Stimulated activated CD8-positive, alpha-beta memory T cell treated with anti-CD3 and anti-CD28 coated beads, Interleukin-7, amount 100 ng/mL, for 1 hour (primary cell): ENCODE results near the gene GNB3.
"Not testable (repeated sequence)": the region's sequence is repeated elsewhere in the genome, so short reads cannot be mapped to it uniquely, and the experiment has no call there.

Experiments used
- DNase-seq, 2 donors: peaks; one replicate each; pipeline ENCODE4 v3.0.0-alpha.2; 2020; ENCODE audit warnings: low read depth in 2 of 2

GNB3 gene

DNA sequence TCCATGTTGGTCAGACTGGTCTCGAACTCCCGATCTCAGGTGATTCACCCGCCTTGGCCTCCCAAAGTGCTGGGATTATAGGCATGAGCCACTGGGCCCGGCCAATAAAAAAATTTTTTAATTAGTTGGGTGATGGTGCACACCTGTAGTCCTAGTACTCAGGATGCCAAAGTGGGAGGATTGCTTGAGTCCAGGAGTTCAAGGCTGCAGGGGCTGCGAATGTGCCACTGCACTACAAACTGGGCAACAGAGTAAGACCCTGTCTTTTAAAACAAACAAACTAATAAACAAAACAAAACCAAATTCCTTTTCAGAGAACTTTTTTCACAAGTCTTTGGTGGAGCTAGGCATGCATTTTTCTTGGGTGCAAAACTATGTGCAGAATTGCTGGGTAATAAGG is 42.5 kb downstream of the GNB3 start:
- DNase-seq = no peak

- DNase-seq = no peak
These were observed 43.0 kb downstream of the GNB3 start for GRCh38 chr12:6883683-6884082.

GRCh38 chr12:6884539-6884938 is 43.8 kb downstream of the GNB3 start:
- DNase-seq = no peak

DNA sequence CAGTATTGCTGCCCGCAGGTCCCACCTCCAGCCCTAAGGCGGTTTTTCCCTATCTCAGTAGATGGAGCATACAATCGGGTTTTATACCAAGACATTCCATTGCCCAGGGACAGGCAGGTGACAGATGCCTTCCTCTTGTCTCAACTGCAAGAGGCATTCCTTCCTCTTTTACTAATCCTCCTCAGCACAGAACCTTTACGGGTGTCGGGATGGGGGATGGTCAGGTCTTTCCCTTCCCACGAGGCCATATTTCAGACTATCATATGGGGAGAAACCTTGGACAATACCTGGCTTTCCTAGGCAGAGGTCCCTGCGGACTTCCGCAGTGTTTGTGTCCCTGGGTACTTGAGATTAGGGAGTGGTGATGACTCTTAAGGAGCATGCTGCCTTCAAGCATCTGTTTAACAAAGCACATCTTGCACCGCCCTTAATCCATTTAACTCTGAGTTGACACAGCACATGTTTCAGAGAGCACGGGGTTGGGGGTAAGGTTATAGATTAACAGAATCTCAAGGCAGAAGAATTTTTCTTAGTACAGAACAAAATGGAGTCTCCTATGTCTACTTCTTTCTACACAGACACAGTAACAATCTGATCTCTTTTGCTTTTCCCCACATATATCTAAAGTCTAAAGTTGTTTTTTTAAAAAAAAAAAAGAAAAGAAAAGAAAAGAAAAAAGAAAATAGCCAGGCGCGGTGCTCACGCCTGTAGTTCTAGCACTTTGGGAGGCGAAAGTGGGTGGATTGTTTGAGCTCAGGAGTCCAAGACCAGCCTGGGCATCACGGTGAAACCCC is 45.7 kb downstream of the GNB3 start:
- DNase-seq = not testable (repeated sequence)

GRCh38 chr12:6887460-6887859 is 46.7 kb downstream of the GNB3 start:
- DNase-seq = no peak

GRCh38 chr12:6888360-6888759 is 47.6 kb downstream of the GNB3 start:
- no peak for DNase-seq

GRCh38 chr12:6888794-6889193 is 48.1 kb downstream of the GNB3 start:
- DNase-seq = not testable (repeated sequence)

- not testable (repeated sequence) for DNase-seq
These were observed 49.2 kb downstream of the GNB3 start for GRCh38 chr12:6889775-6890573.

DNA sequence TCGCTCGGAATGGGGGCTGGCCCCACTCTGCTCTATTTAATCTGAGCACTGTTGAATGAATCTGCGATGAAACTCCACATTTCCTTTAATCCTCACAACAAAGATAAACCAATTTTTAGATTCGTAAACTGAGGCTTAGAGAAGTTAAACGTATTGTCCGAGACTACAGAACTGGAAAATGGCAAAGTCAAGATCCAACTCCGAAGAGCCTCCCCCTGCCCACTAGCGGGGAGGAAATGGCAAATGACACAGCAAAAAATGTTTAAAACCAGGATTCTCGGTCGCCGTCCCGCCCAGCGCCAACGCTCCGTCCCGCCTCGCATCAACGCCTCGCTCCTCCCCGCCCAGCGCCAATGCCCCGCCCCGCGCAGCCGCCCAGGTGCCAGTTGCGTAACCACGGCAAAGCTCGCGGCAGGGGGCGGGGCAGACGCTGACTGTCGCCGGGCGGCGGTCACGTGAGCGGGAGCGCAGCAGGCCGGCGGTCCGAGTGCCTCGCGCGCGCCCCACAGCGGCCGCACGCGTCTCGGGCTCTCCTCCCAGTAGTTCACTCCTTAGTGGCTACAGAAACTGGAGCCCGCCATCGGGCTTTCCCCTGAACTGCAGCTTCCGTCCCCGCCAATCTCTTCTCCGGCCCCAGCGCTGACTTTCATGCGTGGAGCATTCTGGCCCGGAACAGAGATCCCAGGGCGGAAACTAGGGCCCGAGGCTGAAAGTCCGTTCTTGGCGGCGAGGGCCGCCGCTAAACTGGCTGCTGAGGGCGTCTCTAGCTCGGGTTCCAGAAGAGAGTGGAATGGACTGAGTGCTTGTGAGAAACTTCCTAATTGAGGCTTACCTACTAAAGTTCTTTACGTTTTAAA is 50.3 kb downstream of the GNB3 start:
- peak; percentile 97 to 98 for DNase-seq

DNA sequence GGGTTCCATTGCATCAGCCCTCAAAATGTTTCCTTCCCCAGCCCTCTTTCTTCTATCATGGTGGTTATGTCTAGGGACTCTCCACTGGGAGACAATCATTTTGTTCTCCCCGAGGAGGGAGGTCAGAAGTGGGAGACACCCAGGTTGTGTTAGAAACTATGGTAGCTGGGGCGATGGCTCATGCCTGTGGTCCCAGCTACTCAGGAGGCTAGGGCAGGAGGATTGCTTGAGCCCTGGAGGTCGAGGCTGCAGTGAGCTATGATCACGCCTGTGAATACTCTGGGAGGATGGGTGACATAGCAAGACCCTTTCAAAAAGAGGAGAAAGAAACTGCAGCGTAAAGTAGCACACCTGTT is 50.9 kb downstream of the GNB3 start:
- no peak for DNase-seq

DNA sequence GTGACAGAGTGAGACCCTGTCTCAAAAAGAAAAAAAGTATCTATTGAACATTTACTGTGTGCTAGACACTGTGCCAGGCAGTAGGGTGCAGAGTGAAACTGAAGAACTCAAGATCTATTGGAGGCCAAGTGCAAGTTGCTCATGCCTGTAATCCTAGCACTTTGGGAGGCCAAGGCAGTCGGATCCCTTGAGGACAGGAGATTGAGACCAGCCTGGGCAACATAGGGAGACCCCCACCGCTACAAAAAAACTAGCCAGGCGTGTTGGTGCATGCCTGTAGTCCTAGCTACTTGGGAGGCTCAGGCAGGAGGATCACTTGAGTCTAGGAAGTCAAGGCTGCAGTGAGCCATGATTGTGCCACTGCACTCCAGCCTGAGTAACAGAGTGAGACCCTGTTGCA is 52.0 kb downstream of the GNB3 start:
- not testable (repeated sequence) for DNase-seq

- DNase-seq = no peak
These were observed 53.6 kb downstream of the GNB3 start for GRCh38 chr12:6894321-6894720.
